GM20000 (cell line): ENCODE results near the gene RFC5.

Source experiments
- DNase-seq: peaks from one replicate; pipeline ENCODE4 v3.0.0; 2012; ENCODE audit warnings: low spot score
- CTCF ChIP-seq: IDR thresholded peaks from 2 replicates; pipeline ENCODE4 v1.5.1; 2012; ENCODE audit warnings: mild to moderate bottlenecking, control low read depth; ENCODE audit errors: extremely low read depth, missing control alignments

Gene RFC5

GRCh38 chr12:118016424-118017264 lies at the start of gene RFC5:
Gene RFC5 (plus strand): TSS chr12:118016703. CDS start chr12:118016828, 125 bp downstream.
- peak; percentile 98 for DNase-seq
- no peak for TF ChIP-seq CTCF

GRCh38 chr12:117967043-117967442 lies 49.5 kb upstream of the RFC5 start:
- TF ChIP-seq CTCF: no peak
- no peak for DNase-seq

- DNase-seq: no peak
- no peak for TF ChIP-seq CTCF
These were observed 49.0 kb upstream of the RFC5 start for GRCh38 chr12:117967512-117967911.

- DNase-seq: no peak
- TF ChIP-seq CTCF: no peak
These were observed 48.2 kb upstream of the RFC5 start for GRCh38 chr12:117968151-117968789.

GRCh38 chr12:117968826-117969659 lies 47.5 kb upstream of the RFC5 start, which contains the start of gene KSR2:
Gene KSR2 (minus strand): TSS chr12:117968990. CDS start chr12:117968255, 735 bp downstream.
- no peak for TF ChIP-seq CTCF
- DNase-seq: peak; percentile 81

- no peak for TF ChIP-seq CTCF
- DNase-seq: no peak
These were observed 46.2 kb upstream of the RFC5 start for GRCh38 chr12:117970334-117970733.

GRCh38 chr12:117972301-117972700 lies 44.2 kb upstream of the RFC5 start:
- no peak for TF ChIP-seq CTCF
- DNase-seq: no peak
